ENCODE measurements around the gene STRBP. TPM values are rescaled to one million over a fixed set of nuclear protein-coding genes. Genes with fewer than 3 reads are reported as not detected.

Gene STRBP
- total RNA-seq, 2 donors from 2014 or later, result 20.1 to 24.5 TPM

DNA sequence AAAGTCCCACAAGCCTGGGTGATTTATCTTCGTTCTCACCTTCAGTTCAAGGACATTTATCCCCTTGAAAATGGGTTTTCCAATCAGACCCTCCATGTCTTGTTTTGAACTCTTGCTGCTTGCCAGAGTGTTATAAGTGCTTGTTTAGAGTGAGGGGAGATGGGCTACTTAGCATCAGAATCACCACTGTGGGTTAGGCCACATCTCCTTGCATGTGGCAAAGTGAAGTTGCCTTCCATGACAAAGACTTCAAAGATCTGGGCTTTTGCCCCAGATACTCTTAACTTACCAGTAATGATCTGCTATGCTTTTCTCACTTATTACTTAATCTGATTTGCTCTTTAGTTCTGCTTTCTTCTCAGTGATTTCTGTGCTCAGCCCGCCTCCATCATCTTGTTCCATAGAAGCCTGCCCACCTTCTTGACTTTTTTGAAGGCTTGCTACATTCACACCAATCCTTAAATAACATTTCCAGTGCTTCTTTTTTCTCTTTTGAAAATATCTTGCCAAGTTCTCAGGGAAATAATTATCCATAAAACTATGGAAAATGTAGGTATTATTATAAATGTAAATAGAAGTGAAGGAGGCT, 195.9 kb downstream of the STRBP start:
- TF ChIP-seq POLR2A (IDR thresholded peaks at IDR 0.05) (no peak), CTCF (IDR thresholded peaks at IDR 0.05) (no peak), POLR2AphosphoS5 (IDR thresholded peaks at IDR 0.05) (no peak)
- Histone ChIP-seq H3K27ac (no peak overlapping the region), H3K4me1 (replicated peaks) (no peaks in the 10 kb centered on the region), H3K4me3 (no peak overlapping the region), H3K27me3 (replicated peaks; ENCODE audit: insufficient read depth) (no peaks in the 10 kb centered on the region), H3K9me3 (no peaks in the 10 kb centered on the region), H3K36me3 (no peaks in the 10 kb centered on the region)
- 93% methylated on average over 2 of the region's 2 CpGs for WGBS
- DNase-seq (ENCODE audit: low spot score), result no peak
- intact Hi-C loops (cut with DNase I), result no loop called here

MicroRNA genes within 50 kb of the gene (microRNA counts, 767-probe panel; counts per million panel counts)
- 0 to 431 counts per million in 2 donors for microRNA hsa-miR-600

Other genes with a start within 250 kb of the STRBP start
- under 1 TPM in 1 of 2 donors, not detected in 1; 0.97 TPM for gene GPR21, start 234.9 kb downstream of the STRBP start, total RNA-seq
- 1 to 10 TPM in 1 of 2 donors, not detected in 1; 1.7 TPM for gene CRB2, start 87.6 kb upstream of the STRBP start, total RNA-seq

Data from prostate gland (tissue), 2 donors.